UCSD-AML1 (cell line): ENCODE measurements around the gene ARMCX4.
"Not testable (repeated sequence)": the region's sequence is repeated elsewhere in the genome, so short reads cannot be mapped to it uniquely, and the experiment has no call there.

Source experiments
- DNase-seq: peaks from one replicate; lab custom pipeline; 2025; ENCODE audit not compliant: unreplicated experiment; lab: John Stamatoyannopoulos, UW

ARMCX4 gene

DNA sequence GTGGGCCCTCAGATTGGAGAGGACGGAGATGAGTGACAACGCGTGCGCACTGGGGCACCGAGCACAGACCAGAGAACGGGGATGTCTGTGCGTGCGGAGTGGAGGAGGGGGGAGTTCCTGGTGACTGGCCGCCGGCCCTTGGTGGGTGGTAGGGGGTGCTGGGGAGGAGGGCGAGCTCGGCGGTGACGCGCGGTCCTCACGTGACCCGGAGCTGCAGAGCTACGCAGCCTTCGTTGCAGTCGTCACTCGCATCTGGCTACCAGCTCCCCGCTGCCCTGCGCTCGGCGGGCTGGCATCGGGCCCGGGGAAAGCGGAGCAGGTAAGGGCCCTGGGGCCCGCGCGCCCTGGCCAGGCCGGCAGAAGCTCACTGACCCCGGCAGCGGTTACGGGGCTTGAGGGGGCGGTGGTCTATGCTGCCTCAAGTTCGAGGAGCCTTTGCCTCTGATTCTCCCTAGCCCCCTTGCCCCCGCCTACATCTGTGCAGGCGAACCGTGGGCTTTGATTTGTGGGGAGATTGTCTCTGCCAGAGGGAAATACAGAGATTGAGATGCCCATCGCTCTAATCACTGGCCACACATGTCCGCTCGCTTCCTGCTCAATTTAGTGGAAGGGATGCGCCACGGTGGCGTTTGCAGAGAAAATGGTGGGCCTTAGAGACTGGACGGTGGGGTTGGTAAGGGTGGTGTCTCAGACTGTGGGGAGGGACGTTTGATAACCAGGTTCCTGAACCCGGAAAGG lies at the start of gene ARMCX4:
ARMCX4 (plus strand) TSS at position 245 of the 738 bp plus-strand sequence. CDS start 3,134 bp downstream, outside the sequence.
- no peak for DNase-seq

GRCh38 chrX:101442085-101442484 lies 43.2 kb upstream of the ARMCX4 start:
- DNase-seq = no peak

GRCh38 chrX:101449279-101449678 lies 36.0 kb upstream of the ARMCX4 start:
- DNase-seq = no peak

DNA sequence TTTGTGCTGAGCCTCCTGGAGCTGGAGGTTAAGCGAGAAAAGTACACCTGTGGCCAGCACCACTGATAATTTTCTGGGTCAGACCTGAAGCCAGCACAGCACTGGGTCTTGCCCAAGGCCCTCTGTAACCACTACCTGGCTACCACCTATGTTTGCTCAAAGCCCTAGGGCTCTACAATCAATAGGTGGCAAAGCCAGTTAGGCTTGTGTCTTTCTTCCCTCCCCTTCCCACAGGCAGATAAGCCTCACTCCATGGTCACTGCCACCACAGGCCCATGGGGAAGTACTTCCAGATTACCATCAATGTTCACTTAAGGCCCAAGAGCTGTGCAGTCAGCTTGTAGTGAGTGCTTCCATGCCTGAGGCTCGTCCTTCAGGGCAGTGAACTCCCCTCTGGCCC lies 35.2 kb upstream of the ARMCX4 start:
- DNase-seq = peak; percentile 12

- DNase-seq = no peak
Measured at GRCh38 chrX:101450961-101451360, 34.3 kb upstream of the ARMCX4 start.

DNA sequence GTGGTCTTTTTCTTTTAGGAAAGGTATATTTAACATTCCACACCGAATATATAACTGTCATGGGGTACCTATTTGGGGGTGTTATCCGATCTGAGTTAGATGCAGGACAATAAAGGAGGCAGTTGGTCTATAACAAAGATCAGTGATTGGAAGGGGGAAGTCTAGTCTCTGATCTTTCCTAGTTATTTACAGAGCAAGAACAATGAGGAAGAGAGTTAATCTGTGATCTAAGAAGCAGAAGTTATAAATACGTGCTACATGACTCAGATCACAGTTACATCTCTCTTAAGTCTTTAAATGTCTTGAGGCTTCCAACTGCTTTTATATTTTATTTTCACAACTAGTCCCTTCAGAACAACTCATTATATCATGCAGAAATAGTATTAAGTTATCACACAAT lies 33.2 kb upstream of the ARMCX4 start:
- no peak for DNase-seq

DNA sequence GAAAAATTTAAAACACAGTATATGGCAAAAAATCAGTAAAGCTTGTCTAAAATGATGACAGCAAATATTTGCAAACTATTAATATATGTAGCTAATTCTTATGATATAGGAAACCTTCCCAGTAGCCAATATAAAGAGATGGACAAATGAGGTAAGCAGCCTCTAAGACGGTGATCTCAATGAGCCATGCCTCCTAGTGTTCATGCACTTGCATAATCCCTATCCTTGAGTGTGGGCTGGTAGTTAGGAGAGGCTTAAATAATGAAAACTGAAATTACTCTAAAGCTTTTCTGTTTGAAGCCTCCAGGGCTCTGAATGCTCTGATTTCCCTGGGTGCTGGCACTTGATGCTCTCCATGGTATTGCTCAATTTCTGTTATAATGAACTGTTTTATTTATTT lies 24.6 kb upstream of the ARMCX4 start:
- no peak for DNase-seq

DNA sequence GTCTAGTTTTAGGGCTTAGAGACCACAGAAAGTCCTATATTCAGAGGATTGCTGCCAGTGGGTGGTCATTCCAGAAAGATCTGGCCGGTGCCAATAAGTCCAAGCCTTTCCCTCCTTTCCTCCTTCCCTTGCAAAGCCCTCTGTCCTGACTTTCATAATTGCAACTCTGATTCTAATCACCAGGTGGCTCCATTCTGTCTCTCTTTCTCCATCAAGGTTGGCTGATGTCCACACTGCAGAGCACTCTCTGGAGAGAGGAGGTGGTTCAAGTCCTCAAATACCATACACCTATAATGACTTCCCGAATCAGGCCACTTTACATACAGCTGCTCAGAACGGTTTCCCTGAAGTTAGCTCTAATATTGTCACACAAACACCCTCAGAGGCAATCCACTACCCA lies 22.4 kb upstream of the ARMCX4 start:
- no peak for DNase-seq

DNA sequence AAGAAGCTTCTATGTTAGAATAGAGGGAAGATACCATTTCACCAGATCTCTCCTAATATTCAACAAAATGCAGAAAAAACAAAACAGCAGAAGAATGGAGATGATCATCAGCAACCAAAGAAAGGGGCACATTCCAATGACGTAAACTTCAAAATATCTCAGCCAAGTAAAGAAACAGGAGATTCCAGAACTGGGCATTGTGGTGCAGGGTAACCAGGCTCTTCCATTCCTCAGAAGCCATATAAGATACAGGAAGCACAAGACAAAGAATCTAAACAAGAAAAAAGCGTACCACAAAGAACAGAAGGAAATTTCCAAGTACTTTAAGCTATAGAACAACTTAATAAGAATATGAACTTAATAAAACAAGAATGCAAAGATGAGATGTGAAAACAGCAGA lies 6.9 kb upstream of the ARMCX4 start:
- DNase-seq = no peak

DNA sequence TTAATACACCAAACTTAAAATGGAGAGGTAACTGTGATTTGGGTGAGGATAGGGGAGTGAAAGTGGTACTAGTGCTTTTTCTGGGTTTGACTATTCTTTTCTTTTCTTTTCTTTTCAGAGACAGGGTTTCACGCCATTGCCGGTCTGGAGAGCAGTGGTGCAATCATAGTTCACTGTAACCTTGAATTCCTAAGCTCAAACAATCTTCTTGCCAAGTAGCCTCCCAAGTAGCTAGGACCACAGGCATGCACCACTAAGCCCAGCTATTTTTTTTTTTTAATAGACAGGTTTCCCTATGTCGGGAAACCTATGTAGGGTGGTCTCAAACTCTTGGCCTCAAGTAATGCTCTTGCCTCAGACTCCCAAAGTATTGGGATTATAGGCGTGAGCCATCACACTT lies 3.0 kb upstream of the ARMCX4 start:
- DNase-seq = no peak

- no peak for DNase-seq
Measured at GRCh38 chrX:101483705-101484104, 1.6 kb upstream of the ARMCX4 start.

DNA sequence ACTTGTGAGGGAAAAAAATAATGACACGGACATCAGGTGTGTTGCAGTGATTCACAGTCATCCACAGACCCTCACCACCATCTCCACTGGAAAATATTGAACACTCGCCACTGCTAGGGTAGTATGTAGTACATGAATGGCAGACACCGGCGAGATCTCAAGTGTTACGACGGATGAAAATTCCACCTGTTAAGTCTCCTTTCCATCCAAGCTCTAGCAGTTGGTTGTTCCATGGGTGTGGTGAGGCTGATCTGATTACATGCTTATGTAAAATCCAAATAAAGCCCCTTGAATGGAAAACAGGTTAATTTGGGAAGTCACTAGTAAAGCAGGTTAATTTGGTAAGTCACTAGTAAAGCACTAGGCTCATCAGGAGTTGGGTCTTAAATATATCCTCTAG lies 1.1 kb upstream of the ARMCX4 start:
- no peak for DNase-seq

DNA sequence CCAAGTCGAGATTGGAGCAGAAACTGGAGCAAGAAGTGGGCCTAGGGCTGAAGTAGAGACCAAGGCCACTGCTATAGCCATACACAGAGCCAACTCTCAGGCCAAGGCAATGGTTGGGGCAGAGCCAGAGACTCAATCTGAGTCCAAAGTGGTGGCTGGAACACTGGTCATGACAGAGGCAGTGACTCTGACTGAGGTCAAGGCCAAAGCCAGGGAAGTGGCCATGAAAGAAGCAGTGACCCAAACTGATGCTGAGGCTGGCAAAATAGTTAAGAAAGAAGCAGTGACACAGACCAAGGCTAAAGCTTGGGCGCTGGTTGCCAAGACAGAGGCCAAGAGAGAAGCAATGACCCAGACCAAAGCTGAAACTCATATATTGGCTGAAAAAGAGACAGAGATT lies 3.5 kb downstream of the ARMCX4 start:
- no peak for DNase-seq

DNA sequence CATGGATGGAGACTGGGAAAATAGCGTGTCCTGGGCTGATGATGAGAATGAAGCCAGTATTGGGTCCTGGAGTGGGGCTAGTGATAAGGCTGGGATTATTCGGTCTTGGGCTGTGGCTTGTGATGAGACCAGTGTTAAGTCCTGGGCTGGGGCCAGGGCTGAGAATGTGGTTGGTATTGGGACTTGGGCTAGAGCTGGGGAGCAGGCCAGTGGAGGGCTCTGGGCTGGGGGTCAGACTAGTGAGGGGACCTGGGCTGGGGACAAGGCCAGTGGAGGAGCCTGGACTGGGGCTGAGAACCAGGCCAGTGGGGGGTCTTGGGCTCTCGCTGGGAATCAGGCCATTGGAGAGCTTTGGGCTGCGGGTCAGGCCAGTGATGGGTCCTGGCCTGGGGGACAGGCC lies 6.7 kb downstream of the ARMCX4 start:
- no peak for DNase-seq

- no peak for DNase-seq
Measured at GRCh38 chrX:101493225-101493624, 8.0 kb downstream of the ARMCX4 start.

DNA sequence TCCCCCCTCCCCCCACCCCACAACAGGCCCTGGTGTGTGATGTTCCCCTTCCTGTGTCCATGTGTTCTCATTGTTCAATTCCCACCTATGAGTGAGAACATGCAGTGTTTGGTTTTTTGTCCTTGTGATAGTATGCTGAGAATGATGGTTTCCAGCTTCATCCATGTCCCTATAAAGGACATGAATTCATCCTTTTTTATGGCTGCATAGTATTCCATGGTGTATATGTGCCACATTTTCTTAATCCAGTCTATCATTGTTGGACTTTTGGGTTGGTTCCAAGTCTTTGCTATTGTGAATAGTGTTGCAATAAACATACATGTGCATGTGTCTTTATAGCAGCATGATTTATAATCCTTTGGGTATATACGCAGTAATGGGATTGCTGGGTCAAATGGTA lies 17.7 kb downstream of the ARMCX4 start:
- DNase-seq = not testable (repeated sequence)

DNA sequence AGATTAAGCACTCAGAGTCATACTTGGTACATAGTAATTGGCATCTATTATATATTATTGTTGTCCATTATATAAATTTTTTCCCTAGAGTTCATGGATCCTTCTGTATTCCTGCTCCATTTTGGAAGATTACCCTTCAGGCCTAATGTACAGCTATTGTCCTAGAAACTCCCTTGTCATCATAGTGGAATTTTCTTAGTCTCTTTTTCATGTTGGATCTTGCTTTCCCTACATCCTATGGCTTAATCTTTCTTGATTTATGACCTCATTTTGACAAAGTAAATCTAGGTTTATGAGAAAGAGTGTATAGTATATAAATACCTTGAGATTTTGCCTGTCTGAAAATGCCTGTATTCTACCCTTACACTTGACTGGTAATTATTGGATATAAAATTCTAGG lies 22.1 kb downstream of the ARMCX4 start:
- DNase-seq = no peak

DNA sequence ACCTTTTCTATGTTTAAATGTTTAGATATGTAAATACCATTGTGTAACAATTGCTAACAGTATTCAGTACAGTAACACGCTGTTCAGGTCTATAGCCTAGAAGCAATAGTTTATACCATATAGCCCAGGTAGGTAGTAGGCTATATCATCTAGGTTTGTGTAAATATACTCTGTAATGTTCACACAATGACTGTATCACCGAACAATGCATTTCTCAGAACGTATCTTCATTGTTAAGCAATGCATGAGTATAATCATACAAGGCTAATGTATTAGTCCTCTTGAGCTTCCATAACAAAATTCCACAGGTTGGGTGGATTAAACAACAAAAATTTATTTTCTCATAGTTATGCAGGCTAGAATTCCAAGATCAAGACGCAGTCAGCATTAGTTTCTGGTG lies 22.7 kb downstream of the ARMCX4 start:
- no peak for DNase-seq

- DNase-seq = no peak
Measured at GRCh38 chrX:101530944-101531343, 45.7 kb downstream of the ARMCX4 start.
